K562 (cell line): ENCODE measurements around the gene DUSP19.
A peak's percentile ranks its signal among the peaks of the same experiment; 100 is the strongest.

Experiments
- ARHGAP35 ChIP-seq: fragments of 450-650 bp; IDR thresholded peaks from 2 replicates; pipeline ENCODE4 v1.6.1; 2018; ENCODE audit not compliant: partially characterized antibody
- ELF1 ChIP-seq: fragments of 200-800 bp; sonication (Bioruptor generic); IDR thresholded peaks from 2 replicates; pipeline ENCODE4 v1.6.1; 2016; ENCODE audit warnings: missing genetic modification characterization, missing compliant biosample characterization
- HDAC1 ChIP-seq, 2 experiments: fragments of 450-650 bp; IDR thresholded peaks; 2 replicates each; pipeline ENCODE4 v1.6.1; 2016 to 2017; ENCODE audit warnings: inconsistent platforms in 1 of 2, mild to moderate bottlenecking in 1 of 2, moderate library complexity in 1 of 2
- MECOM ChIP-seq: fragments of 250-450 bp; sonication (Bioruptor Pico); IDR thresholded peaks from 2 replicates; pipeline ENCODE4 v1.8.0; 2022; ENCODE audit warnings: inconsistent platforms
- POLR3G ChIP-seq: IDR thresholded peaks from 2 replicates; pipeline ENCODE4 v1.6.1; 2011; ENCODE audit not compliant: insufficient read length, insufficient replicate concordance; ENCODE audit errors: extremely low read depth
- THRA ChIP-seq: fragments of 450-650 bp; IDR thresholded peaks from 2 replicates; pipeline ENCODE4 v1.6.1; 2017; ENCODE audit warnings: mild to moderate bottlenecking, moderate library complexity
- YY1 ChIP-seq, 3 experiments: IDR thresholded peaks; 2 replicates each; pipeline ENCODE4 v1.6.1; 2011; ENCODE audit warnings: low read length in 2 of 3, mild to moderate bottlenecking in 2 of 3, moderate library complexity in 2 of 3, borderline replicate concordance in 1 of 3, control low read depth in 1 of 3, low read depth in 1 of 3; ENCODE audit not compliant: insufficient read depth in 3 of 3, insufficient replicate concordance in 2 of 3, control insufficient read depth in 1 of 3, insufficient read length in 1 of 3; ENCODE audit errors: extremely low read depth in 1 of 3
- TF ChIP-seq, protein P1 (sequence below), 2 experiments: fragments of 450-650 bp; formaldehyde crosslinking in 1 of 2; IDR thresholded peaks; 2 replicates each; pipeline versions ENCODE4 v1.4.0 to v1.6.1; 2014 to 2020; ENCODE audit warnings: mild to moderate bottlenecking in 2 of 2, borderline replicate concordance in 1 of 2, low read depth in 1 of 2
- TF ChIP-seq, protein P2 (sequence below): fragments of 450-650 bp; formaldehyde crosslinking; IDR thresholded peaks from 2 replicates; pipeline ENCODE4 v1.4.0; 2020; ENCODE audit warnings: mild to moderate bottlenecking, moderate library complexity
- TF ChIP-seq, protein P3 (sequence below), 3 experiments: IDR thresholded peaks in 2 of 3; conservative IDR thresholded peaks in 1 of 3; 2 replicates each; pipeline ENCODE4 v1.5.1; 2011 to 2012; ENCODE audit warnings: low read length in 3 of 3, mild to moderate bottlenecking in 3 of 3, control low read depth in 2 of 3, improper control_type of control experiment in 1 of 3, inconsistent platforms in 1 of 3, low read depth in 1 of 3, mixed read lengths in 1 of 3, moderate library complexity in 1 of 3; ENCODE audit not compliant: insufficient read depth in 2 of 3

GRCh38 chr2:183093857-183094657 is 15.5 kb downstream of the DUSP19 start:
- TF ChIP-seq ELF1 (no peak), THRA (no peak), MECOM (CRISPR knock-in tag) (no peak), POLR3G (no peak), YY1 (IDR thresholded peaks at IDR 0.05; ENCODE audit: borderline replicate concordance in 1 of 3, control insufficient read depth in 1 of 3, extremely low read depth in 1 of 3, insufficient read depth in 3 of 3, insufficient read length in 1 of 3, insufficient replicate concordance in 2 of 3, low read depth in 1 of 3, low read length in 2 of 3) (no peak), HDAC1 (IDR thresholded peaks at IDR 0.05) (no peak), ARHGAP35 (no peak)
- TF ChIP-seq, protein P1, sequence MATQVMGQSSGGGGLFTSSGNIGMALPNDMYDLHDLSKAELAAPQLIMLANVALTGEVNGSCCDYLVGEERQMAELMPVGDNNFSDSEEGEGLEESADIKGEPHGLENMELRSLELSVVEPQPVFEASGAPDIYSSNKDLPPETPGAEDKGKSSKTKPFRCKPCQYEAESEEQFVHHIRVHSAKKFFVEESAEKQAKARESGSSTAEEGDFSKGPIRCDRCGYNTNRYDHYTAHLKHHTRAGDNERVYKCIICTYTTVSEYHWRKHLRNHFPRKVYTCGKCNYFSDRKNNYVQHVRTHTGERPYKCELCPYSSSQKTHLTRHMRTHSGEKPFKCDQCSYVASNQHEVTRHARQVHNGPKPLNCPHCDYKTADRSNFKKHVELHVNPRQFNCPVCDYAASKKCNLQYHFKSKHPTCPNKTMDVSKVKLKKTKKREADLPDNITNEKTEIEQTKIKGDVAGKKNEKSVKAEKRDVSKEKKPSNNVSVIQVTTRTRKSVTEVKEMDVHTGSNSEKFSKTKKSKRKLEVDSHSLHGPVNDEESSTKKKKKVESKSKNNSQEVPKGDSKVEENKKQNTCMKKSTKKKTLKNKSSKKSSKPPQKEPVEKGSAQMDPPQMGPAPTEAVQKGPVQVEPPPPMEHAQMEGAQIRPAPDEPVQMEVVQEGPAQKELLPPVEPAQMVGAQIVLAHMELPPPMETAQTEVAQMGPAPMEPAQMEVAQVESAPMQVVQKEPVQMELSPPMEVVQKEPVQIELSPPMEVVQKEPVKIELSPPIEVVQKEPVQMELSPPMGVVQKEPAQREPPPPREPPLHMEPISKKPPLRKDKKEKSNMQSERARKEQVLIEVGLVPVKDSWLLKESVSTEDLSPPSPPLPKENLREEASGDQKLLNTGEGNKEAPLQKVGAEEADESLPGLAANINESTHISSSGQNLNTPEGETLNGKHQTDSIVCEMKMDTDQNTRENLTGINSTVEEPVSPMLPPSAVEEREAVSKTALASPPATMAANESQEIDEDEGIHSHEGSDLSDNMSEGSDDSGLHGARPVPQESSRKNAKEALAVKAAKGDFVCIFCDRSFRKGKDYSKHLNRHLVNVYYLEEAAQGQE (IDR thresholded peaks at IDR 0.05; ENCODE audit: borderline replicate concordance): peak; percentile 5; the same call in 1 of the 2 replicates
- TF ChIP-seq, protein P1 (CRISPR knock-in tag; IDR thresholded peaks at IDR 0.05; ENCODE audit: low read depth): no peak
- TF ChIP-seq, protein P2, sequence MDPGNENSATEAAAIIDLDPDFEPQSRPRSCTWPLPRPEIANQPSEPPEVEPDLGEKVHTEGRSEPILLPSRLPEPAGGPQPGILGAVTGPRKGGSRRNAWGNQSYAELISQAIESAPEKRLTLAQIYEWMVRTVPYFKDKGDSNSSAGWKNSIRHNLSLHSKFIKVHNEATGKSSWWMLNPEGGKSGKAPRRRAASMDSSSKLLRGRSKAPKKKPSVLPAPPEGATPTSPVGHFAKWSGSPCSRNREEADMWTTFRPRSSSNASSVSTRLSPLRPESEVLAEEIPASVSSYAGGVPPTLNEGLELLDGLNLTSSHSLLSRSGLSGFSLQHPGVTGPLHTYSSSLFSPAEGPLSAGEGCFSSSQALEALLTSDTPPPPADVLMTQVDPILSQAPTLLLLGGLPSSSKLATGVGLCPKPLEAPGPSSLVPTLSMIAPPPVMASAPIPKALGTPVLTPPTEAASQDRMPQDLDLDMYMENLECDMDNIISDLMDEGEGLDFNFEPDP (CRISPR knock-in tag): no peak
- TF ChIP-seq, protein P3, sequence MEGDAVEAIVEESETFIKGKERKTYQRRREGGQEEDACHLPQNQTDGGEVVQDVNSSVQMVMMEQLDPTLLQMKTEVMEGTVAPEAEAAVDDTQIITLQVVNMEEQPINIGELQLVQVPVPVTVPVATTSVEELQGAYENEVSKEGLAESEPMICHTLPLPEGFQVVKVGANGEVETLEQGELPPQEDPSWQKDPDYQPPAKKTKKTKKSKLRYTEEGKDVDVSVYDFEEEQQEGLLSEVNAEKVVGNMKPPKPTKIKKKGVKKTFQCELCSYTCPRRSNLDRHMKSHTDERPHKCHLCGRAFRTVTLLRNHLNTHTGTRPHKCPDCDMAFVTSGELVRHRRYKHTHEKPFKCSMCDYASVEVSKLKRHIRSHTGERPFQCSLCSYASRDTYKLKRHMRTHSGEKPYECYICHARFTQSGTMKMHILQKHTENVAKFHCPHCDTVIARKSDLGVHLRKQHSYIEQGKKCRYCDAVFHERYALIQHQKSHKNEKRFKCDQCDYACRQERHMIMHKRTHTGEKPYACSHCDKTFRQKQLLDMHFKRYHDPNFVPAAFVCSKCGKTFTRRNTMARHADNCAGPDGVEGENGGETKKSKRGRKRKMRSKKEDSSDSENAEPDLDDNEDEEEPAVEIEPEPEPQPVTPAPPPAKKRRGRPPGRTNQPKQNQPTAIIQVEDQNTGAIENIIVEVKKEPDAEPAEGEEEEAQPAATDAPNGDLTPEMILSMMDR (IDR thresholded peaks at IDR 0.05 in 2 of 3, conservative IDR thresholded peaks at IDR 0.05 in 1 of 3; ENCODE audit: insufficient read depth in 2 of 3, low read depth in 1 of 3, low read length in 3 of 3): peak in 1 of 3 experiments; percentile 31; a peak in 1 of 6 replicates
